RWPE1 (cell line): ENCODE data around the gene EFS.
A peak's percentile ranks its signal among the peaks of the same experiment; 100 is the strongest.

ENCODE experiments used
- CTCF ChIA-PET: fragments of 350-600 bp; sonication (Branson Sonifier 250); formaldehyde crosslinking; extraction: SDS; loops from one replicate; lab custom pipeline; 2021; lab: Yijun Ruan, JAX
- POLR2A ChIA-PET: fragments of 400-600 bp; formaldehyde crosslinking; extraction: SDS; loops from one replicate; lab custom pipeline; 2020; ENCODE audit warnings: antibody characterized with exemption; ENCODE audit not compliant: low non-redundant PET; lab: Yijun Ruan, JAX
- DNase-seq: peaks from one replicate; pipeline ENCODE4 v3.0.0; 2012; ENCODE audit warnings: low spot score
- H3K27ac ChIP-seq: fragments of 450-650 bp; 2 replicates; pipeline ENCODE4 v1.5.1; 2017
- CTCF ChIP-seq: fragments of 450-650 bp; conservative IDR thresholded peaks from 2 replicates; pipeline ENCODE4 v1.5.1; 2017; ENCODE audit warnings: low read depth, mild to moderate bottlenecking

The EFS gene

GRCh38 chr14:23351681-23352505 is 13.1 kb downstream of the EFS start:
- ChIA-PET POLR2A (no interaction called here), CTCF (interaction anchor here (0.6 to 1.1 kb wide), 4 partner anchors 16 to 237 kb away, joined by 3 to 5 read pairs (median 4); no protein-coding TSS in a partner anchor)
- no peak for DNase-seq
- peak; percentile 17; the same call in 1 of the 2 replicates for TF ChIP-seq CTCF
- H3K27ac ChIP-seq = no peak overlapping the region

GRCh38 chr14:23349156-23349845 is 15.7 kb downstream of the EFS start:
- DNase-seq = no peak
- no peak for TF ChIP-seq CTCF
- CTCF ChIA-PET = interaction anchor here (1.6 kb wide), 1 partner anchor 31 kb away, joined by 9 read pairs; no protein-coding TSS in a partner anchor

GRCh38 chr14:23348297-23348655 is 16.7 kb downstream of the EFS start:
- ChIA-PET CTCF (no interaction called here), POLR2A (interaction anchor here (0.5 kb wide), 1 partner anchor 16 kb away, joined by 6 read pairs; no protein-coding TSS in a partner anchor)
- H3K27ac ChIP-seq = no peak overlapping the region

More at GRCh38 chr14:23349156-23349845, 15.7 kb downstream of the EFS start:
- H3K27ac ChIP-seq = no peak overlapping the region
- POLR2A ChIA-PET = no interaction called here

GRCh38 chr14:23347406-23348296 is 17.3 kb downstream of the EFS start:
- no peak overlapping the region for H3K27ac ChIP-seq
- no peak for TF ChIP-seq CTCF
- no peak for DNase-seq
- ChIA-PET CTCF (no interaction called here), POLR2A (interaction anchor here (0.5 kb wide), 1 partner anchor 16 kb away, joined by 6 read pairs; no protein-coding TSS in a partner anchor)

More at GRCh38 chr14:23348297-23348655, 16.7 kb downstream of the EFS start:
- no peak for DNase-seq
- TF ChIP-seq CTCF = no peak

GRCh38 chr14:23346693-23347405 is 18.1 kb downstream of the EFS start:
- CTCF ChIA-PET = interaction anchor here (0.7 kb wide), 1 partner anchor 26 kb away, joined by 3 read pairs; the partner anchor contains the start of gene IL25
- DNase-seq = no peak
- POLR2A ChIA-PET = no interaction called here
- TF ChIP-seq CTCF = no peak
- H3K27ac ChIP-seq = no peak overlapping the region
